SH-SY5Y (cell line): Measurements from ENCODE around the gene ZBTB1.

Experiments
- GATA2 ChIP-seq: IDR thresholded peaks from 2 replicates; pipeline ENCODE4 v1.6.1; 2011; ENCODE audit warnings: mild to moderate bottlenecking, low read depth, low read length
- GATA3 ChIP-seq: IDR thresholded peaks from 2 replicates; pipeline ENCODE4 v1.6.1; 2011; ENCODE audit warnings: low read depth, mild to moderate bottlenecking, low read length, moderate library complexity

GRCh38 chr14:64502887-64503433 is 1.6 kb upstream of the ZBTB1 start:
- TF ChIP-seq GATA3: no peak
- TF ChIP-seq GATA2: no peak
